Activated CD4-positive, alpha-beta T cell treated with anti-CD3 and anti-CD28 coated beads for 36 hours (primary cell): ENCODE results near the gene AIM2. TPM values are rescaled to one million over a fixed set of nuclear protein-coding genes. Genes with fewer than 3 reads are reported as not detected.

Source experiments
- ATAC-seq: fragments of 200-7000 bp; cut with Tn5 transposase; one replicate; pipeline ENCODE4 v1.10.0; 2021; ENCODE audit warnings: mild to moderate bottlenecking, moderate library complexity
- CTCF ChIA-PET: fragments of 350-600 bp; sonication (Branson Sonifier 250); formaldehyde crosslinking; loops from one replicate; lab custom pipeline; 2021; ENCODE audit warnings: antibody characterized with exemption; lab: Charles Lee
- POLR2A ChIA-PET: fragments of 350-600 bp; sonication (Branson Sonifier 250); formaldehyde crosslinking; loops from one replicate; lab custom pipeline; 2021; ENCODE audit warnings: antibody characterized with exemption, inconsistent platforms; lab: Charles Lee
- DNase-seq: peaks from one replicate; pipeline ENCODE4 v3.0.0-alpha.2; 2020
- H3K27ac Mint-ChIP-seq: one replicate; pipeline ENCODE4 v1.8.0; 2021; ENCODE audit warnings: mixed read lengths
- H3K27me3 Mint-ChIP-seq: one replicate; pipeline ENCODE4 v1.8.0; 2021; ENCODE audit warnings: mixed read lengths
- H3K36me3 Mint-ChIP-seq: one replicate; pipeline ENCODE4 v1.8.0; 2021; ENCODE audit warnings: low read depth, mixed read lengths
- H3K4me1 Mint-ChIP-seq: one replicate; pipeline ENCODE4 v1.8.0; 2021; ENCODE audit warnings: mixed read lengths
- H3K4me3 Mint-ChIP-seq: one replicate; pipeline ENCODE4 v1.8.0; 2021; ENCODE audit warnings: mild to moderate bottlenecking, moderate library complexity, mixed read lengths
- H3K9me3 Mint-ChIP-seq: one replicate; pipeline ENCODE4 v1.8.0; 2021; ENCODE audit warnings: low read depth, mixed read lengths
- intact Hi-C, 2 experiments: fragments of 100-400 bp; cut with DNase I in 1 of 2; cut with micrococcal nuclease in 1 of 2; formaldehyde crosslinking; loops; one replicate each; pipeline versions ENCODE4 v1.14.2 to v1.15.1; 2022 to 2024; cut with DNase I, micrococcal nuclease
- total RNA-seq, 2 experiments: library from RNA; stranded (reverse); gene quantifications; one replicate each; pipeline ENCODE4 v1.2.3, GENCODE V29; 2021

The AIM2 gene
- total RNA-seq, 2 experiments from 2014 or later, result 65.6 to 67.6 TPM

DNA sequence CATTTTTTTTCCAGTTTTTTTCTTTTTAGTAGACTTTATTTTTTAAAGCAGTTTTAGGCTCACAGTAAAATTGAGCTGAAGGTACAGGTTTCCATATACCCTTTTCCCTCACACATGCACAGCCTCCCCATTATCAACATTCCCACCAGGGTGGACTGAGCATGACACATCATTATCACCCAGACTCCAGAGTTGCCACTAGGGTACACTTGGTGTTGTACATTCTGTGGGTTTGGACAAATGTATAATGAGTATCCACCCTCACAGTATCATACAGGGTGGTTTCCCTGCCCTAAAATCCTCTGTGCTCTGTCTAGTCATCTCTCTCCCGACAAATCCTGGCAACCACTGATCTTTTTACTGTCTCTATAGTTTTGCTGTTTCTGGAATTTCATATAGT, 3.0 kb upstream of the AIM2 start:
- peaks cover 5% of the 10 kb centered on the region for H3K36me3 Mint-ChIP-seq
- ChIA-PET CTCF (interaction anchor here (5.4 kb wide), 1 partner anchor 10 kb away, joined by 76 read pairs; no protein-coding TSS in a partner anchor), POLR2A (no interaction called here)
- DNase-seq (no peak), ATAC-seq (peak; percentile 3)
- no peak overlapping the region for H3K4me3 Mint-ChIP-seq
- intact Hi-C loops, result loop anchor here (5.0 to 10.0 kb wide), 5 partner anchors 145 to 845 kb away; partner anchors contain the start of genes PYHIN1 (in 1 of the 2) and TAGLN2 (in 1 of the 2)
- no peaks in the 10 kb centered on the region for H3K27me3 Mint-ChIP-seq
- peaks cover 34% of the 10 kb centered on the region for H3K4me1 Mint-ChIP-seq
- H3K27ac Mint-ChIP-seq, result peak overlapping the region; percentile 25
- no peaks in the 10 kb centered on the region for H3K9me3 Mint-ChIP-seq

DNA sequence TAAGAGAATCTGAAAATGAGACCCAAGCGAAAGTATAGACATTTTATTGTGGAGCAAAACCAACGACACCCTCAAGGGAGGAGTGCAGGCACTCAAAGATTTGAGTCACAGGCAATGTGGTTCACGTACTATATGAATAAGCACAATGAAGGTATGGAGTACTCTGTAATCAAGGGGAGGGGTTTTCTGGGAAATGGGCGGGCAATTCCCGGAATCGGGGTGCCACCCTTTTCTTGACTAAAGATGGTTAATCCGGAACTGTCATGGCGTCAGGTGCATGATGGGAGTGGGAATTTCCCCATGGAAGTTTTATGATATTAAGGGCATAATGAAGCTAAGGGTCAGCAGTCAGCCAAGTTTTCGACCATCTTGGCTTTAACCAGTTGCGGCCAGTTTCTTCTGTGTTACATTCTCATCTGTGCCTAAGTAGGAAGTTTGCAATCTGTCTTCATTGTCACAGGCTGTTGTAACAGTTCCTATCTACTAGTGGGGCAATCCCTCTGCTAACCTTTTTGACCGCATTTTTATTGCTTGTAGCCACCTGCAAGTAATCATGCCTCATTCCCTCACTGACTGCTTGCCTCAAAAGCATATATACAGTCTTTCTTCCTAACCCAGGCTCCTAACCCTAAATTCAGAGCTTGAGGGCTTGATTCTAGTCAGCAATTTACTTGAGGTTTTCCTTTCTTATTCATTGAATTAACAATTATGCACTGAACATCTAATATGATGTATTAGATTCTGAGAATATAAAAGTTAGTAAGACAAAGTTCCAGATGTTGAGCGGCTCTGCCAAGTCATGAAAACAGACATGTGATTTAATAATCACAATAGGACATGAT, 775 bp upstream of the AIM2 start:
- Mint-ChIP-seq H3K4me1 (peaks cover 43% of the 10 kb centered on the region), H3K27ac (peak overlapping the region; percentile 99), H3K4me3 (peak overlapping the region; percentile 85), H3K9me3 (no peaks in the 10 kb centered on the region), H3K36me3 (peaks cover 15% of the 10 kb centered on the region), H3K27me3 (no peaks in the 10 kb centered on the region)
- intact Hi-C loops, result loop anchor here (1.0 to 10.0 kb wide), 10 partner anchors 12 to 847 kb away; partner anchors contain the start of genes IFI16 (in 1 of the 2), PYHIN1 (in 1 of the 2) and TAGLN2 (in 1 of the 2)
- ATAC-seq (peak; percentile 83), DNase-seq (peak; percentile 98)
- ChIA-PET POLR2A (interaction anchor here (0.9 to 3.2 kb wide), 14 partner anchors 9 to 954 kb away, joined by 3 to 61 read pairs (median 5); partner anchors contain the start of genes IFI16 and PIGM), CTCF (interaction anchor here (1.0 to 5.4 kb wide), 6 partner anchors 13 to 67 kb away, joined by 3 to 76 read pairs (median 4); partner anchors contain the start of gene IFI16)

DNA sequence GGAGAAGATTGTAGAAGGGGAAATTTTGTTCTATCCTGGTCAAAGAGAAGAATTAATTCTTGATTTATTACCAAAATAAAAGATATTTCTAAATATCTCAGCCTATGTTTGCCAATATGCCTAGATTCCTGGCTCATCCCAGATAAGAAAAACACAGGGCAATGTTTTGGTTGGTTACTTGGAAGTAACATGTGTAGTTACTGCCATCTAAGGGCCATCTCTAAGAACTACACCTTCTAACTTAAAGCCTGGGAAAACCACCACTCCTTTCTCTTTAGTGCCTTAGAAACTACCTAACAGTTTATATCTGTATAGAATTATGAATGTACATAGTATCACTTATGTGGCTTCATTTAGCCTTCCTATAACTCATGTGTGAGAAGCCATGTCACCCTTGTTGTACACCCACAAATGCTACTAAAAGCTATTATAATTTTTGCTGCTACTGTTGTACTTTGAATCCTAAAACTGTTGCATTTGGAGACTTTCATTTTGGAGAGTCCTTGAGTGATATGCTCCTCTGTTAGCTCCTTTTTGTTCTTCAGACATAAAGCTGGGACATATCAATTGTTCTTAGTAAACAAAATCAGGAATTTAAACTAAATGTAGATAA, 4.5 kb downstream of the AIM2 start:
- peak overlapping the region; percentile 42 for H3K4me3 Mint-ChIP-seq
- H3K27me3 Mint-ChIP-seq, result no peaks in the 10 kb centered on the region
- no peaks in the 10 kb centered on the region for H3K9me3 Mint-ChIP-seq
- no peak for DNase-seq
- peak; percentile 12 for ATAC-seq
- H3K27ac Mint-ChIP-seq, result peak overlapping the region; percentile 63
- CTCF ChIA-PET, result interaction anchor here (0.6 to 3.5 kb wide), 21 partner anchors 11 to 996 kb away, joined by 3 to 22 read pairs (median 5); partner anchors contain the start of gene IFI16
- H3K36me3 Mint-ChIP-seq, result peaks cover 44% of the 10 kb centered on the region
- peaks cover 52% of the 10 kb centered on the region for H3K4me1 Mint-ChIP-seq
- intact Hi-C loops, result loop anchor here (1.0 to 10.0 kb wide), 8 partner anchors 74 to 870 kb away; partner anchors contain the start of genes PYHIN1 (in 1 of the 2) and TAGLN2 (in 1 of the 2)
- POLR2A ChIA-PET, result interaction anchor here (0.9 to 1.2 kb wide), 2 partner anchors 60 to 63 kb away, joined by 3 to 5 read pairs; partner anchors contain the start of gene IFI16

DNA sequence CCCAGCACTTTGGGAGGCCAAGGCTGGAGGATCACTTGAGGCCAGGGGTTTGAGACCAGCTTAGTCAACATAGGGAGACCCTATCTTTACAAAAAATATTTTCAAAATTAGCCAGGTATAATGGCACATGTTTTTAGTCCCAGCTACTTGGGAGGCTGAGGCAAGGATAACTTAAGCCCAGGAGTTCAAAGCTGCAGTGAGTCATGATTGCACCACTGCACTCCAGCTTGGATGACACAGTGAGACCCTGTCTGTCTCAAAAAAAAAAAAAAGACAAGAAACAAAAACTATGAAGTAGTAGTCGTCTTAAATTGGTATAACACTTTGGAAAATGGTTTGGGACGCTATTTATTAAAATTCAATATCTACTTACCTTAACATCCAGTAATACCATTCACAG, 7.7 kb downstream of the AIM2 start:
- POLR2A ChIA-PET, result interaction anchor here (0.7 to 1.6 kb wide), 4 partner anchors 9 to 1210 kb away, joined by 4 to 10 read pairs (median 4); partner anchors contain the start of genes AIM2 and IFI16
- H3K9me3 Mint-ChIP-seq, result no peaks in the 10 kb centered on the region
- H3K27ac Mint-ChIP-seq, result no peak overlapping the region
- CTCF ChIA-PET, result interaction anchor here (0.8 to 2.4 kb wide), 6 partner anchors 7 to 864 kb away, joined by 3 to 9 read pairs (median 4); partner anchors contain the start of gene AIM2
- ATAC-seq, result no peak
- intact Hi-C loops, result loop anchor here in 1 of 2 experiments (2.0 kb wide), 1 partner anchor 270 kb away; no protein-coding TSS in a partner anchor
- H3K4me1 Mint-ChIP-seq, result peaks cover 51% of the 10 kb centered on the region
- H3K4me3 Mint-ChIP-seq, result no peak overlapping the region
- no peaks in the 10 kb centered on the region for H3K27me3 Mint-ChIP-seq
- peaks cover 58% of the 10 kb centered on the region for H3K36me3 Mint-ChIP-seq
- no peak for DNase-seq

DNA sequence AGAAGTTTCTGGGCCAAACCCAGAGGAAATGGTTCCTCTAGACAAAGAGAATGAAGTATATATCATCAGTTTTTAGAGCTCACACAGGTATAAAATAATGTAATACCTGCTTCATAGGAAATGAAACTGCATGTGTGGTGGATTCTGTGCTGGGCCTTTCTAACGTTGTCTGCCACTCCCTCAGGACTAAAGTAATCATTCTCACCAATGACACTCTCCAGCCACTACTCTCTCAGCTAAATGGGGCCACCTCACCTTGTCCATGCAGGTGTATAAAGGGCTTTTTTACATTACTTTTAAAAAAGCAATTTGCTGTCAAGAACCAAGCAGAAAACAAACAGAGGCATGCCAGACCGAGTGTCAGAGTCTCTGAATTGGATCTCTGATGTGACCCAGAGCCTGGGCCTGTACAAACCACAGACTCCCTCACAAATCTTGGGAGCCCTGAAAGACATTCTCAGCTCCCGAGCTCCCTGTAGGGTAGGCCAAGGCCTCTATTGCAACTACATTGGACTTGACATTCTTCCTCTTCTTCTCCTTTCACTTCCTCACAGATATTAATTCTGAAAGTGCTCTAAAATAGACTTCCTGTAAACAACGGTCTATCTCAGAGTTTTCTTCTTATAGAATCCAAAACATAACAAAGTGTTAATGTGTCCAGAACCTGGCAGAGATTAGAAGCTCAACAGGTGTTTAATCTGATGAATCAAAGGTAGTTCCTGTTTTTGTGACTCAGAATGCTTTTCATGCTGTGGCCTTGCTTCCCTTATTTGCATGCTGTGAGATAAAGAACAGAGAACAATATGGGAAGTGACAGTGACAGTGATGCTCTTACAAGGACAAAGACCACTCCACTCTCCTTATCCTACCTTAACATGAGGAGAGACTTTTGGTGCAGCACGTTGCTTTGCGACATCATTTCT, 8.6 kb downstream of the AIM2 start:
- POLR2A ChIA-PET, result interaction anchor here (0.6 to 1.6 kb wide), 5 partner anchors 10 to 631 kb away, joined by 3 to 10 read pairs (median 4); partner anchors contain the start of genes AIM2 and IFI16
- Mint-ChIP-seq H3K4me1 (peaks cover 47% of the 10 kb centered on the region), H3K27ac (peak overlapping the region; percentile 86), H3K36me3 (peaks cover 62% of the 10 kb centered on the region), H3K27me3 (no peaks in the 10 kb centered on the region), H3K4me3 (peak overlapping the region; percentile 16), H3K9me3 (no peaks in the 10 kb centered on the region)
- CTCF ChIA-PET, result interaction anchor here (0.5 to 2.4 kb wide), 7 partner anchors 8 to 863 kb away, joined by 3 to 9 read pairs (median 4); partner anchors contain the start of gene AIM2
- ATAC-seq, result peak; percentile 60
- intact Hi-C loops, result loop anchor here in 1 of 2 experiments (2.0 kb wide), 1 partner anchor 269 kb away; no protein-coding TSS in a partner anchor
- no peak for DNase-seq

DNA sequence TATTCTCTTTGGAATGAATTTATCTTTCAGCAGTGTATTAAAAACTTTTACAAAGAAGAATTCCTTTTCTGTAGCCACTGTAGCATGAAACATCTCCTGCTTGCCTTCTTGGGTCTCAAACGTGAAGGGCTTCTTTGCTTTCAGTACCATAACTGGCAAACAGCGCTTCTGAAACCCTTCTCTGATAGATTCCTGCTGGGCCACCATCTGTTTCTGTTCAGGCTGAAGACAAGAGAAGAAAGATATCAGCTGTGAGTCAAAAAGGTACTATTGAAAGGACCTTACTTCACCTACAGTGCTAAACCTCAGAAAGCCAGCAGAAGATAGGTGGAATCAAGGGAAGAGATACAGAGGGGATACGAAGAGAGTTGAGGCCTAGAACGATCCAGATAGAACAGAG, 10.5 kb downstream of the AIM2 start:
- DNase-seq (no peak), ATAC-seq (no peak)
- no peaks in the 10 kb centered on the region for H3K27me3 Mint-ChIP-seq
- H3K36me3 Mint-ChIP-seq, result peaks cover 67% of the 10 kb centered on the region
- no peaks in the 10 kb centered on the region for H3K9me3 Mint-ChIP-seq
- intact Hi-C loops, result no loop called here
- ChIA-PET CTCF (no interaction called here), POLR2A (no interaction called here)
- peak overlapping the region; percentile 63 for H3K27ac Mint-ChIP-seq
- H3K4me3 Mint-ChIP-seq, result no peak overlapping the region
- peaks cover 34% of the 10 kb centered on the region for H3K4me1 Mint-ChIP-seq

DNA sequence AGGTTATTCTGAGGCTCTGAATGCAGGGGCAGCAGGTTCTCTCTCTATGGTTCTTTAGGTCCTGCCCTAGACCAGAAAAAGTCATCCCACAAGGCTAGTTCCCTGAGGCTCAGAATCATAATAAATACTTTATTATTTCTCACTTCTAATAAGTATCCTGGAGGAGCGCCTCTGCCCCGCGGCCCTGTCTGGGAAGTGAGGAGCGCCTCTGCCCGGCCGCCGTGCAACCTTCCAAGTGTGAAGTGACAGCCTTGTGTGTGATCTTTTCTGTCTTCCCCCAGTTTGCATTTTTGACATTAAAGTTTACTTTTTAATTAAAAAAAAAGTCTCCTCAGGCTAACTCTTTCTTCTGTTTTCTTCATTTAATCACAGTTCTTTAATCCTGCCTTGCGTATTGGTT, 11.5 kb downstream of the AIM2 start:
- DNase-seq (no peak), ATAC-seq (no peak)
- CTCF ChIA-PET, result no interaction called here
- H3K9me3 Mint-ChIP-seq, result no peaks in the 10 kb centered on the region
- H3K4me3 Mint-ChIP-seq, result no peak overlapping the region
- POLR2A ChIA-PET, result no interaction called here
- H3K36me3 Mint-ChIP-seq, result peaks cover 68% of the 10 kb centered on the region
- intact Hi-C loops, result no loop called here
- H3K4me1 Mint-ChIP-seq, result peaks cover 28% of the 10 kb centered on the region
- no peaks in the 10 kb centered on the region for H3K27me3 Mint-ChIP-seq
- H3K27ac Mint-ChIP-seq, result no peak overlapping the region

DNA sequence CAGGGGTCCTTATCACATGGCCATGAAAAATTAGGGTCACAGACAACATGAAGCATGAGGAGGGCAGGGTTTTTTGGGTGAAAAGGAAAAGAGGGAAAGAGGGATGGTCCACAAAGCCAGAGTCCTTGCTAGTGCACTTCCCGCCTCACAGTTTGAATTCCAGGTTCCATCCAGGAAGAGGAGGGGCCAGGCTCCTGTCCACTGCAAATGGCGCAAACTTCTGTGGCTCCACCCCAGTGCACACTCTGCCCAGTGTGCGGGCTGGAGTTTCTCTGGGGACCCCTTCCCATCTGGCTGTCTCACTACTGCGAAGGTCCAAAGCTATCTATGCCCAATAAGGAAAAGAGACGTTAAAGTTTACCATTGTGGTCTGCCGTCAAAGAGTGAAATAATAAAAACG, 17.8 kb downstream of the AIM2 start:
- CTCF ChIA-PET, result interaction anchor here (0.8 kb wide), 1 partner anchor 495 kb away, joined by 3 read pairs; no protein-coding TSS in a partner anchor
- POLR2A ChIA-PET, result interaction anchor here (0.6 kb wide), 1 partner anchor 44 kb away, joined by 4 read pairs; no protein-coding TSS in a partner anchor
- Mint-ChIP-seq H3K4me1 (peaks cover 16% of the 10 kb centered on the region), H3K9me3 (no peaks in the 10 kb centered on the region), H3K27me3 (no peaks in the 10 kb centered on the region), H3K36me3 (peaks cover 69% of the 10 kb centered on the region), H3K4me3 (no peak overlapping the region), H3K27ac (no peak overlapping the region)
- ATAC-seq, result no peak
- intact Hi-C loops, result no loop called here
- DNase-seq, result no peak

DNA sequence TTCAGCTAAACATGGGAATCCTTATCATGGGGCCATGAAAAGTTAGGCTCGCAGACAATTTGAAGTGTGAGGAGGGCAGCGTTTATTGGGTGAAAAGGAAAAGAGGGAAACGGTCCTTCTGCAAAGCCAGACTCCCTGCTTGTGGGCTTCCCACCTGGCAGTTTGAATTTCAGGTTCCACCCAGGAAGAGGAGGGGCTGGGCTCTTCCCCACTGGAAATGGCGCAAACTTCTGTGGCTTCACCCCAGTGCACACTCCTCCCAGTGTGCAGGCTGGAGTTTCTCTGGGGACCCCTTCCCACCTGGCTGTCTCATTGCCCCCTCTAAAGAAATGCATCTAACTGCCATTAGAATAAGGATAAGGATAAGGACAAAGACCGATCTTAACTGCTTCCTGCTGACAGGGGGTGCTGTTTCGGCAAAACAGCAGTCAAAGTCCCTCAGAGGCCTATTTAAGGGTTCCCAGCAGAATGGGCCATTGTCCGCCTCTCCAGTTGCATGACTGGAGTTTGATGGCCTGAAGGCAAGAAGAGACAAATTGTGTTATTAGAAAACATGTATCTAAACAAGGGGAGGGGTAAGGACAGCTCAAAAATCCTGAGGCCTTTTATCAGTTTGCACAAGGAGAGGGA, 20.4 kb downstream of the AIM2 start:
- no peaks in the 10 kb centered on the region for H3K9me3 Mint-ChIP-seq
- H3K27ac Mint-ChIP-seq, result peak overlapping the region; percentile 43
- ChIA-PET POLR2A (interaction anchor here (0.7 kb wide), 1 partner anchor 51 kb away, joined by 5 read pairs; no protein-coding TSS in a partner anchor), CTCF (no interaction called here)
- intact Hi-C loops, result no loop called here
- no peaks in the 10 kb centered on the region for H3K27me3 Mint-ChIP-seq
- peaks cover 32% of the 10 kb centered on the region for H3K4me1 Mint-ChIP-seq
- peaks cover 74% of the 10 kb centered on the region for H3K36me3 Mint-ChIP-seq
- ATAC-seq (no peak), DNase-seq (no peak)
- no peak overlapping the region for H3K4me3 Mint-ChIP-seq
